M059J (cell line): ENCODE data around the gene TOX3. TPM values are rescaled to one million over a fixed set of nuclear protein-coding genes. Genes with fewer than 3 reads are reported as not detected.

ENCODE experiments used
- DNase-seq: peaks from one replicate; pipeline ENCODE4 v3.0.0-alpha.2; 2012; ENCODE audit warnings: low read depth
- total RNA-seq: library from RNA; depleted of rRNA; stranded (reverse); fragments of >200 nt; shearing (Covaris generic); gene quantifications from 2 replicates; pipeline ENCODE4 v1.2.3, GENCODE V29; 2014

Gene TOX3
- total RNA-seq, 1 experiment from 2014 or later = not detected

DNA sequence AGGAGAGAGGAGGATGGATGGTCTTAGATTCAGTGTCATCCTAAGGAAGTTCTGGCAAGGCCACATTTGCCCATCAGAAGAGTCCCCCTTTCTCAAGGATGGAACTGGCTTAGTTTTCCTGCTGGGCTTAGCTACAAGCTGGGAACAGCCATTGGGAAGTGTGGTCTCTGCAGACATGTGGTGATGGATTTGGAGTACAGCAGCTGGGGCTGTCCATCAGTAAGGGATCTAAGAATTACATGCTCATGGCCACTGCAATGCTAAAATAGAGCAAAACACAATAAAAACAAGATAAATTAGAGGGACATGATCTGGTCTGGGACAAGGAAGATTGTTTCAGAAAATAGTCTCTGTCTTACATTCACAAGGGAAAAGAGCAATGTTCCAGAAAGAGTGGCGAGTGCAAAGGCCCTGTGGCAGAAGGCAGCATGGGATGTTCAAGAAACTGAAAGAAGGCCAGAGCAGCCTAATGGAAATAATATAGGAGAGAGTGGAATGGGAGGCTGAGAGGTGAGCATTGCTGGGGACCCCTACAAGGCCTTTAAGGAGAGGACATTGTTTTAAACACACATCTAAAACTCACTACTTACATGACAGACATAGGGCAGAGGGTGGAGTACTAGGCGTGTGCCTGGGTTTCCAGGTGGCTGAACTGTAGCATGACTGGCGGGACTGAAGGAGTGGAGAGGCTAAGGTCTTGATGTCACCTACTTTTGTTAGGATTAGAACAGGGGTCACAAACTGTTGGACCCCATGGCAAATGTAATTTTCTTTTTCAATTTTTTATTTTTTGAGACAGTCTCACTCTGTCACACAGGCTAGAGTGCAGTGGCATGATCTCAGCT lies 17.0 kb upstream of the TOX3 start:
- no peak for DNase-seq

DNA sequence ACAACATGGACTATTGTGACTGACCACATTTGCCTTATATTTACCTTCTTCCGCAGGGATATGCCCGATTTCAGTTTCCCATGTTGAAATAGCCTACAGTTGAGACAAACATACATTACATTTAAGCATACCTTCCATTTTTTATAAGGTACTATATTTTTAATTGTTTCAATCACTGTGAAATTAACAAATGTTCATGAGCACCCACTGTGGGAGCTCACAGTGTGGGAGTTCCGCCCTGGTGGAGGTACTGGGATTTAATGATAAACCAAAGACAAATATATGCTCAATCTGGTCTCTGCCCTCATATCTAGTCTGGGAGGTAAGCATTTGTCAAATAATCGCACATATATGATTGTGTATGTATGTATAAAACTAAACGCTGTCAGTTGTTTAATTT lies 15.8 kb upstream of the TOX3 start:
- DNase-seq = no peak

DNA sequence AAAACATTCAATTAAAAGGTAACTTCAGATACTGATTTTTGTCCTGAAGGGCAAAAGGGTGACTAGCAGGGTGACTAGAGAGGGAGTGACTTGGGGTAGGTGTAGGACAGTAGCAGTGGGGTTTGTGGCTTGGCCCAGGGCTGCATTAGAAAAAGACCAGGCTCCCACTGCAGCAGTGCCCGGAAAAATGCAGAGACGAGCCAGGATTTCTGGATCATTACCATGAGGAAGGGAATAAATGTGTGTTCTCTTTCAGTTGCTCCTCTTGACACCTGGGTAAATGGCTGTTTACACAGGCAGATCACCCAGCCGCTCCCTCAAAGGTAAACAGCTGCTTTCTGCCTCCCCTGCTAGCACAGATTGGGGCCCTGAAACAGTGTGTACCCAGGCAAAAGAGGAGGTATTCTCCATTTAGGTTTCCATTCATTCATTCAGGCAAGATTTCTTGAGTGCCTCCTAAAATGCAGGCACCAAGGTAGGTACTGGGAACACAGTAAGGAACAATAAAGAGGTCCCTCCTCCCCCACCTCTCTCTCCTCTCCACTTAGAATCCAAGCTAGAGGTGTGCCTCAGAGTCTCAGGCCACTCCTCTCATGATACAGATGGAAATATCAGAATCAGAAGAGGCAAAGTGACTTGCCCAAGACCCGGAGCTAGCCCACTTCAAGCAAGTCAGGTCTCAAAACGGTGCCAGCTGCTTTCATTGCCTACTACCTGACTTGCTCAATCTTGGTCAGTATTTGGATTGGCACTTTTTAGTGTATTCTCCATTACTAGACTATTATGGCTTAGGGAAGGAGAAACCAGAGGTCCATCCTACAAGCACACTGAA lies 15.2 kb upstream of the TOX3 start:
- DNase-seq = no peak

DNA sequence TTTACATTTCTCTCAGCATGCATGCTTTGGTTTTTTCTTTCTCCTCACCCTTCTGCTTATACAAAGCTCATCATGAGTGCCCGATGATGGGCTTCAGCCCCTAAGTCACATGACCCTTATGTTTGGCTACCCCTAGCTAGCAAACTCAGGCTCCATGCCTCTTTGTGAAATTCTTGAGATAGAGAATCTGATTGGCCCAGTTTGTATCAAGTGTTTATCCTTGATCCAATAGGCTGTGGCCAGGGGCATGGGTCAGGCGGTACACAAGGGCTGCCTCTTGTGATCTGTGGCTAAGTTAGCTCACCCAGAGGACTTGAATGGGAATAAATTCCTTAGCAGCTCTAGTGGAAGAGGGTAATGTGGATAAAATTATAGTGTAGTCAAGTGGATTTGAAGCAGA lies 11.5 kb upstream of the TOX3 start:
- no peak for DNase-seq

DNA sequence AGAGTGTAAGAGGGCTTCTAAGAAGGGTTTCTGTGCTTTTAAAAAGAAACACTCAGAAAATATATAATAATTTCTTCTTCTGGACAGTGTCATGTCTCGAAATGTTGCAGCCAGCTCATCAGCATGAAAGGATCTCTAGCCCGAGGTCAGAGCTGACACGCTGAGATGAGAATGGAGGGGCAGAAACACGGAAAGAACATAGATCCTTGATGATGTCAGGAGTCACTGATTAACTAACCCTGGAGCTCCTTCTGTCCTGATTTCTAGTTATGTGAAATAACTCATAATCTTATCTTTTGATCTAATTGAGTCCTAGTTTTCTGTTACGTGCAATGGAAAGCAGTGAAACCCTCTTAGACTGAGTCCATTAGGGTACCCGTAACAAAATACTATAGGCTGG lies 10.3 kb upstream of the TOX3 start:
- DNase-seq = no peak

DNA sequence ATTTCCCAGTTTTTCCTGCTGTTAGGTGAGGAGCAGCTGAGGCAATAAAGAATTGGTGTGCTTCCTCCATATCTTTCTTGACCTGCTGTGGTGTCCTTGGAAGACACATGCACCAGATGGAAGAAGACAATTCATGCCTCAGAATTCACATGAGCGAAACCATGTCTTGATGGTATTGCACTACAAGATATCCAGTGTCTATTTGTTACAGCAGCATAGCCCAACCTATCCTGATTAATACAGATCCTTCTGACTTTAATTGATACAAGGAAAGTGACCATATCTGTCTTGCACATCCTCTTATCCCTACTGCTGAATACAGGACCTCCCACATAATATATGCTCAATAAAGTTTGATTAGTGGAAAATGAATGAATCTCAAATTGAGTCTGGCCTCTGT lies 9.1 kb upstream of the TOX3 start:
- no peak for DNase-seq

DNA sequence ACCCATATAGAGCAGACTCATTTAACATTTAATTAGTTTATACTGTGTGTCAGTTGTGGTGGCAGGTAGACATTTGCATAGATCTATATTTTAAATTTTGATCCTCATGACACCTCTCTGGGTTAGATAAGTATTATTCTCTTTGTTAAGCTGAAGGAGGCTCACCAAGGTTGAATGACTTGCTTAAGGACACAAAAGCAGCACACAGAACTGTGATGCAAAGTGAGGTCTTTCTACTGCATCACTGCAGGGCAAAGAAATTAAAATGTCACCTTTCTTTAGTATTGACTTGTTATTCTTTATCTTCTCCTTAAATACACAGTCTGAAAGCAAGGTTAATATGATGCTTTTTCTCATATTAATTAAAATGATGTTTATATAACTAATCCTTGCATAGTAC lies 8.6 kb upstream of the TOX3 start:
- DNase-seq = no peak

DNA sequence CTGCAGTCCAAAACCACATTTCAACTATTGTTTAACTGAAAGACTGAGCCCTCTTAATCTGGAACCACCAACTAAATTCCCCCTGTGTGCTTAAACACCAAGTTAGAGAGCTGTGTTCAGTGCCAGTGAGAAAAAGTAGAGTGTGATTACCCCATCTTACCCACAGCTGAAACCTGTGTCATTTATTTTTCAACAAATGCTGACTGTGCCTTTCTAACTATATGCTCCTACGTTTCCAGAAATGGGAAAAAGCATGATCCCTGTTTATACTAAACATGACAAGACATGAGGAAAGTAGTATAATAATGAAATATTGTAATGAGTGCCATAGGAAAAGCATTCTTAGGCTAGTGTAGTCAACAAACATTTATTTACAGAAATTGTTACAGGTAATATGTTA lies 7.4 kb upstream of the TOX3 start:
- DNase-seq = no peak

DNA sequence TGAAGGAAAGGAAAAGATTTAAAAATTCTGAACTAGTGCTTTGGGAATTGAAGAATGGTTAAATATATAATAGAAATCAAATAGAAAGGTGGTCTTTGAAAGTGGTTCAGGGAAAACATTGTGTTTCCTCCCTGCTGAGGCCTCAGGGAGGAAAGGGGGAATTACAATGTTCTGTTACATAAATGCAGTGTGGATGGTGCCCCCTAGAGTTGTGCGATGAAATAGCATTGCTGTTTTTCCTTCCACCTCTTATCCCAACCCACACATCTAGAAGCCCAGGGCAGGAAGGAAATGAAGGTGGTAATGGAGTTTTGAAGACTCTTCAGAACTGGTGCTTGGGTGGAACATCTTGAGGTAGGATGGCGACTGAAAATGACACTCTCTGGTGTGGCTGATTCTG lies 6.4 kb upstream of the TOX3 start:
- no peak for DNase-seq

DNA sequence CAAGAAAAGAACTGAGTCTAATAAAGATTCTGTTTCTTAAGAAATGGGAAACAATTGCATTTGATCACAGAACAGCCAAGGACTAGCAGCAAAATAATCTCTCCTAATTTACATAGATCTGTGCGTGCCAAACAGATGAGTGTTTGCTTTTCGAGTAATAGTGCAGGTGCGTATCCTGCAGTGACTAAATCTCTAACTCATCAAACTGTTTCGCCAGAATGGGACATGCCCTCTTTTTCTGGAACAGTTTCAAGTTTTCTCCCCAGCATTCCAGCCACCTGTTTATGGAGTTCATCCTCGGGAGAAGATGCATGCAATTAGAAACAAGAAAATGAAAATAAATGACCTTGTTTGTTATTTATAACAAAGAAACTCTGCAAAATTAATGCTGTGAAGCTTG lies 5.7 kb upstream of the TOX3 start:
- no peak for DNase-seq

DNA sequence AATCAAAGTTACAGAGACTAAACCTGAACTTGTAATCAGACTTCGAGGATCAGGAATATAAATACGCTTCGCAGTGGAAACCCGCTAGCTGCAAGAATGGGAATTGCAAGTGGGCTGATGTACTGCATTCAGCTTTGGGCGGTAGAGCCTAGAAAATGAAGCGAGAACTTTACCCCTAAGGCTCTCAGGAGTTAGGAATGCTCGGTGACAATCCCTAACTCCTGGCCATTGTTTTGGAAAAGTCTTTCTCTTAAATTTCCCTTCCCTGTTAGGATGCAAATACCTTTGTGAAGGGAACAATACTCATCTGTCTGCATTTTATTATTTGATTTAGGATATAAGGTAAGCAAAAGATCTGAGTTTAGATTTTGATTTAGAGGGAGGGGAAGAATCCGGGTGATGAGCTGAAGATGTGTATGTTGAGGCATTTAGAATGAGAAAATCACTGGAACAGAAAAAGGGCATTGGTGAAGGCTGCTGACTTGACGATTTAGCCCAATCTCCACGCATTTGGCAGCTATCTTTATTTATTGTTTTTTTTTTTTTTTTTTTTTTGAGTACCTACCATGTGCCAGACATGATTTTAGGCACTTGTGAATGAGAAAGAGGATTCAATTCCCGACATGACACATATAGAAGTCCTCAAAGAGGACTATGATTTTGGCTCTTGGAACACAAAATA lies 2.2 kb upstream of the TOX3 start:
- no peak for DNase-seq

DNA sequence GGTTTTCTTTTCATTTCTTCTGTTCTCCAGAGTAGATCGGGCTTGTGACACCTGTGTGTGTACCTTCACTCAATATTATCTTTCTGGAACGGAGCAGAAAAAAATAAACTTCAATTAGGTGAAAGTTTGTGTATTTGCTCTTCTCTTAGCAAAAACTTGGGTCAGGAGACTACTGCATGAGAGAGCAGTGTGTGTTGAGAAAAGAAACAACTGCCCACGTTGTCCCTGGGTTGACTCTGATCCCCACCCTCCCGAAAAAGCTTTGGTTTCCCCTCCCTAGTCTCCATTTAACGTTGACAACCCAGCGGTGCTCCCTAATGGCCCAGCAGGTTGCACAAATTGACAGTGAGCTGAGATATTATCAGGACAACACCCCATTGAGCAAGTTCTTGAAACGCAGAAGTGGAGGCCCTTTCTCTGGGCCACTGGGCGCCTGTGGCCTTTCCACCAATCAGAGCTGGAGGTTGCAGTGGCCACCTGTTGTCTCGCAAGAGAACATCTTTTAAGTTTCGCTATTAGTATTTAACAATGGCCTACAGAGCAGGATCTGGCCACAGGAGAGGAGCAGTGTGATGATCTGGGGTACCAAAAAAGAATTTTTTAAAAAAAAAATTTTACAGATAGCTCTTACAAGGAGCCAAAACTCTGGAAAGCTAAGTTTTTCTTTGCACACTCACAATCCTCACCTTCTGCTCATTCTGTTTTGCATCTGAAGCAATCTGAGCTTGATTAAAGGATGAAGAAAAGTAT lies 1.5 kb upstream of the TOX3 start:
- DNase-seq = no peak

DNA sequence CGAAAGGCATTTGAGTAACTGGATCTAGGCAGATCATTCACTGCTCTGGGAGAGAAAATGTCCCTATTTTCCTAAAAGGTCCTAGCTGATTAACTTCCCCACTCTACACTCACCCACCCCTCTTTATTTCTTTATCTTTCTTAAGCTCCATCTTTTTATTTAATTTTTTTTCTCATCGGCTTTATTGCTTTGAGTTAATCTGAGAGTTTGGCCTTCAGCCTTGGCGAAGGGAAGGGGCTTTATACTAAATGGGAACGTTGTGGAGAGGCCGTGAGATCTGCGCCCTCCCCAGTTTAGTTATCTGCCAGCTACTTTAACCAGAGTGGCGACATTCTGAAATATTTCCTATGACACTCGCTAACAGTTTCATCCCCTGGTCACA lies 882 bp upstream of the TOX3 start:
- no peak for DNase-seq

DNA sequence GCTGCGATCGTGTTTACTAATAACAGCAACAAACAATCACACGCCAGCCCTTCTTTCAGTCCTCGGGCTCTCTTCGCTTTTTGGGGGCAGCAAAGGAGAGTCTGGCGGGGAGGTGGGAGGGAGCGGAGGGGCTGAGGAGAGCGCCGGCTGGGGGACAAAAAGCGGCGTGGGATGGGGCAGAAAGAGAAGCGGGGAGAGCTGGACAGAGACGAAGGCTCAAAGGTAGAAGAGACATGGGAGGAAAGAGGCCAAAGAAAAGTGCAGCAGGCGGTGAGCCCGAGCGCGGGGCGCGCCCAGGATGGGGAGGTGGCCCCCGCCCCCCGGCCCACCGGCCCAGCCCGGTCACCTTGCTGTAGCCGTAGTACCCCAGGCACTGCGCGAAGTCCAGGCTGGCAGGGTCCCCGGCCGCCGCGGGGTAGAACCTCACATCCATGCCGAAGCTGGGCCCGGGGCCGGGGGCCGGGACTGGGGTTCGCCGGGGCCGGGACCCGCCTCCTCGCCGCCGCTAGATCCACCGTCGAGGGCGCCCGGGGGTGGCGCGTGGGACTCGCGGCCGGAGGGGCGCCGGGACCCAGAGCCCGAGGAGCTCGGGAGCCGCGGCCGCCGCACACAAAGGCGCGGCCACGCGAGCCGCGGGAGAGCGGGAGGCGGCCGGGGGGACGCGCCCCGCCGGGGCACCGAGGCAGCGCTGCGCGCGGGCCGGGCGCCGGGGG lies 496 bp downstream of the TOX3 start:
- DNase-seq = no peak

DNA sequence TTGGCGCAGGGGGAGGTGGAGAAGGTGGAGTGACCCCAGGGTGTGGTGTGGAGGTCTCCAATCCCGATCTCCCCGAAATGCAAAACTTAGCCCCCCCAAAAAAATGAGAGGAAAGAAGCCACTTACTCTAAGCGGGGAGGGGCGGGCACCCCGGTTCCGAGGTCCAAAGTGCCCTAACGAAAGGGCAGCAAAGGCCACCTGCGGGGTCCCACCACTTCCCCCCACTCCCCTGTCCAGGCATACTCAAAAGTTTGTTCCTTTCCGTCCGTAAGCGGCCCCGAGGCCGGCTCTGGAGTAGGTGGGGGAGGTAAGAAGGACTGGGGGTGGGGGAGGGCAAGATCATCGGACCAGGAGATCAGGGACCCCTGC lies 1.1 kb downstream of the TOX3 start:
- no peak for DNase-seq

DNA sequence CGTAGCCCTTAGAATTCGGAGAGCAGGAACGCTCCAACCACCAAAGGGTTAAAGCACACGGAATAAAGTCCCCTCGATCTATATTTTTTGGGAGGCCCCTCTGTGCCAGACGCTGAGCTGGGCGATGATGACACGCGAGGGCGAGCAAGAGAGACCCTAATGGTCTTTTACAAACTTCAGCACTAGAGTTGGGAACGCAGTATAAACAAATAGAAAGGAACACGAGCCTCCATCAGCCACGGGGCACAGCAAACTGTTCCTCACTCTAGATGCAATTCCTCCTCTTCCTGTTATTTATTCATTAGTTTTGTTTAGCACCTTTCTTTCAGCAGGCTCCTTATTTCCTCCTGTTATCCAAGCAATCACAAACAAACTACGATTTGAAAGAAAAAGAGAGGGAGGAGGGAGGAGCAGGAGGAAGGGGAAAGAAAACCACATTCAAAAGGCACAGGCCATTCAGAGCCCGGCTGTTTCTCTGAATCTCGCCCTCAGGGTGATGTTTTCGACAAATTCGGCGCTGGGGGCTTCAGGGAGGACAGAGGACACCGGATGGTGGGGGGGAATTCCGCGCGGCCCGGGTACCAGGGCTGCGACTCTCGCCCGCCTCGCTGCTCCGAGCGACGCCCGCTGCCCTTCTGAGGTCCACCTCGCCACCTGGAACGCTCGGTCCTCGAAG lies 1.6 kb downstream of the TOX3 start:
- no peak for DNase-seq

DNA sequence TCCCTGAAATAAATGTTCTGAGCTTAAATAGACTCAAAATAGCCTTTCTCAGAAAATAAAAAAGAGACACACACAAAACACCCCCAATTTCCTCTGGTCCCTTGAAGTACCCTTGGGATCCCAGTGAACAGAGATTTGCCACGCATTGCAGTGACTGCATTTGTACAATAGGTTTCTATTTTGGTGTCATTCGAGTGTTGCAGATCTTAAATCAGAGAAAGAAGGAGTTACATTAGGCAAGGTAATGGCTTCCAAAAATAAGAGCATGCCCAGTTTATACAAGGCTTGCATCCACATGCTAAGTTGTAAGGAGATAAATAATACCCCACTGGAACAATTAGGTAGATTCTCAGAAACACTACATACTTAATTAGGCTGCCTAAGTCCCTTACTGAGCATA lies 2.2 kb downstream of the TOX3 start:
- no peak for DNase-seq

DNA sequence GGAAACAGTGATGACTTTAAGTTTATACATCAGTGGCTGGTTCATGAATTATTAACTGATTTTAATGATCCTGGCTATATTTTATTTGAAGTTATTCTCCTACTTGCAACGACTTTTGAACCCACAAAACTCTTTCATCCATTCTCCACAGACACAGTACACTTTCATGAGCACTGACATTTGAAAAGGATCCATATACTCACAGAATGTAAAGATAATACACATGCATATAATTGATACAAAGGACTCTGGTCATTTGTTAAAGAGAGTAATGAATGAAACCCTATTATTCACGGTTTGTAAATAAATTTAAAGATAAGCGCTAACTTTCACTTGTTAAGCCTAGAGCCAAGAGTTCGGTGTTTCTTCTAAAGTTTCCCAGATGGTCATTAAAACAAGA lies 3.3 kb downstream of the TOX3 start:
- DNase-seq = no peak

DNA sequence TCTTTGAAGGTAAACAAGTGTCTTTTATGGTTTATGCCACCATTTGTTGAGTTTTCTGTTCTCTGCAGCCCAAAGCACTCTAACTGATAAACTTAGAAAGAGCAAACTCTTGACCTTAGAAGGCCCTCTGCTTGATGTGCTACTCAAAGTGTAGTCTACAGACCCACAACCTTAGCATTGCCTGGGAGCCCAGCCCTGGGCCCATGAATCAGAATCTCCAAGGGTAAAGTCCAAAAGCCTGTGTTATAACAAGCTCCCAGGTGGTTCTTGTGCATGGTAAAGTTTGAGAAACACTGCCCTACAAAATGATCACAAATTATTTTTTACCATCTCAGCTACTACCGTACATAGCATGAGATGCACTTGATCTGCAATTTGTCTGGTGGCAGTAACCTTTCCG lies 6.0 kb downstream of the TOX3 start:
- DNase-seq = no peak

DNA sequence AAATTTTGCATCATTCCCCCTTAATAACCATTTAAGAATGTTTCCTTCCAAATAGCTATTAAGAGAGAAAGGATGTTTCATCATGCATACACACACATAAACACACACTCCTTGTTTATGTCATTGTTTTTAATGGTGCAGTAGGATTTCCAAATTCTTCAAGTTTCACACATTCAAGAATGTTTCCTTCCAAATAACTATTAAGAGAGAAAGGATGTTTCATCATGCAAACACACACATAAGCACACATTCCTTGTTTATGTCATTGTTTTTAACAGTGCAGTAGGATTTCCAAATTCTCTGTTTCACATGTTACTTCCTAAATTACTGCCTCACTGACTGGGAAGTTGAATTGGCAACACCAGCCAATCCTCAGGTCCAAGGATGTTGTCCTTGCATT lies 7.8 kb downstream of the TOX3 start:
- DNase-seq = no peak

DNA sequence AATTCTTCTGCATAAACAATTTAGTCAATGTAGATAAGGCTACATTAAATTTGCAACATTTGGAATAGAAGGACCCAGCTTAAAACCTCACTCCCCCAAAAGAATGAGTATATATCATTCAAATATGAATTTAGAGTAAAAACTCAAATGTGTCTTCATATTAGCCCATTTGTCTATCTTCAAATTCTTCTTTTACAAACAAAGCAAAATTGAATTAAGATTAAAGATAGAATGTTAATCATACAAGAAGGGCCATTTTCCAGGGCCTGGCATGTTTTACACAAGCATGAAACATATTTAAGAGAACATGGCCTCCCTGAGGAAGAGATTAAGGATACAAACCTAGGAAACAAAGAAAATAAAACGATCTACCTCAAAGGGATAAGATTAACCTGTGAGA lies 8.4 kb downstream of the TOX3 start:
- DNase-seq = no peak
